Measurements from ENCODE around the gene GFOD1.

GFOD1 gene

DNA sequence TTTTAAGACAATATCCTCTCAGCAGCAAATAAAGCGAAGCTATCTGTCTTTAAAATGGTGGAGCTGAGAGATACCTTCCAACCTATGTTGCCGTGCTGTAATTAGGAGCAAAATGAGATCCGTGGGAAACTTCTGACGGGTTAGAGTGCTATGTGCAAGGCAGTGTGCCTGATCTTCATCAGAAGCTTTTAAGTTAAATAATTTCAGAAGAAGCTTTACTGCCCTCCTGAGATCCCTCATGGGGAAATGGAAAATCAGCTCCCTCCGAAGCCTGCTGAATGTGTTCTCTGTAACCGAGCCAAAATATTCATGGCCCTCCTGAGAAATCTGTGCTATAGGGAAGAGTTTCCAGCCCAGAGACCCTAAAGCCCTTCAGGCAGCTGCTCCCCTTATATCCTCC, 115.3 kb downstream of the GFOD1 start:
- DNase-seq, result no peak

DNA sequence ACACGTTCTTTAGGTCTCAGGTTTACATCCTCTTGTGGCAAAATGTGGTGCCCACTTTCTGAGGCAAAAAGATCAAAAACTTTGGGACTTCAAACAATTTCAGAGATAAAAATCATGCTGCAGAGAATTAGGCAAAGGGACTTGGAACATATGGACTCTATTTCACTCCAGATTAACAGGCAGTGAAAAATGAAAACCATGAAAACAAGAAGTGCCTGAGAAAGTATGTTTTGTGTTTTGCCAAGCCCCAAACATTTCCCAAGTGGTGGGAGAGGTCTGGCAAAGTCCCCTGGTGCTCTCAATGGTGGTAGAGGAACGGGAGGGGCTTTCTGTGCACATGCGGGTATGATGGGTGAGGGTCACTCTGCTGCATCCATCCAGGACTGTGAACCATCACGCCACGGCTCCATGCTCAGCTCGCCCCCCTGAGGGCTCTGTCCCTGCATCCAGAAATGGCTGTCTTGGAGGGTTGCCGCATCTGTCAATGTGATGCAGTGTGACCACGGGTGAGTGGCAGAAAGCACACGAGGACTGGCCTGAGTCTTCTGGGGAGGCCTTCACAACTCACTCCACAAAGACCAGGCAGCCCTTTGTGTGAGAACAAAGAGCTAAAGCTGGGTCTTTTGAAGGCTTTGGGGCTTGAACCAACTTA, 115.9 kb downstream of the GFOD1 start:
- no peak for DNase-seq

DNA sequence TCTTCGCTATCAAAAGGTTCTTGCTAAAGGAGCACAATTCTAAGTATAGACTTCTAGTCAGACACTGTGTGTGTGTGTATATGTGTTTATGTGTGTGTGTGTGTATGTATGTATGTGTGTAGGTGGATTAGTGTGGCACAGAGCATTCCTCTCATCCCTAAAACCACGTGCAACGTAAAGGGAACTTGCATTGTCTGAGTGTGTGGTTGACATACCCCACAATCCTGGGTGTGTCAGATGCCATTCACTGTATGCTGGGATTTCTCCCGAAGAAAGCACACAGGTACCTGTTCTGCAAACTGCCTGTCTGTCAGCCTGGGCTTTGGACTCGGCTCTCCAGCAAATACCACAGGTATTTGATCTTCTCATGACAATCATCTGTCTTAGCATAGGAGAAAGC, 116.8 kb downstream of the GFOD1 start:
- DNase-seq, result no peak

DNA sequence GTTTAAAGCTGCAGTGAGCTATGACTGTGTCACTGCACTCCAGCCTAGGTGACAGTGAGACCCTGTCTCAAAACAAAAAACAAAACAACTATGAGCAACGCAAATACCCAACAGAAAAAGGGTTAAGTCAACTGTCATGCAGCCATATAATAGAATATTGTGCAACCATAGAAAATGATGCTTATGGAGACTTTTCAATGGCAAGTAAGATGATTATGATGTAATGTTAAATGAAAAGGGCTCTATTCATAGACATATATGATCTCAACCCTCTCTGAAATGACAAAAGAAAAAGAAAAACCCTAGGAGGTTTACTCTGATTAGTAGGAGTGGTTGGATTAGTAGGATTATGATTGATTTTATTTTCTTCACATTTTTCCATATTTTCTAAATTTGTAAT, 117.8 kb downstream of the GFOD1 start:
- DNase-seq, result no peak

DNA sequence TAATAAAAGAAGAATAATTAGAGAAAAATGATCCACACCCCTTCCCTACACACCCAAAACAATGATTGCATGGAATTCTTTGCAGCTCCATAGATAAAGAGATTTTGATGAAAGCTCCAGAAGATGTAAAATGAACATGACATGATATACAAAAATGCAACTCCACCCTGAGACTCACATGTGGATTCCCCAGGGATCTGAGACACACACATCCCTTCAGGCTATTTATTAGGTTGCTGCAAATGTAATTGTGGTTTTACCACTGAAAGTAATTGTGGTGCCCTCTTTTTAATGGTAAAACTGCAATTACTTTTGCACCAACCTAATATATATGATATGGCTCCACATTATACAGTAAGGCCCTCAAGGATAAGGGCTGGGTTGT, 118.7 kb downstream of the GFOD1 start:
- DNase-seq, result no peak

DNA sequence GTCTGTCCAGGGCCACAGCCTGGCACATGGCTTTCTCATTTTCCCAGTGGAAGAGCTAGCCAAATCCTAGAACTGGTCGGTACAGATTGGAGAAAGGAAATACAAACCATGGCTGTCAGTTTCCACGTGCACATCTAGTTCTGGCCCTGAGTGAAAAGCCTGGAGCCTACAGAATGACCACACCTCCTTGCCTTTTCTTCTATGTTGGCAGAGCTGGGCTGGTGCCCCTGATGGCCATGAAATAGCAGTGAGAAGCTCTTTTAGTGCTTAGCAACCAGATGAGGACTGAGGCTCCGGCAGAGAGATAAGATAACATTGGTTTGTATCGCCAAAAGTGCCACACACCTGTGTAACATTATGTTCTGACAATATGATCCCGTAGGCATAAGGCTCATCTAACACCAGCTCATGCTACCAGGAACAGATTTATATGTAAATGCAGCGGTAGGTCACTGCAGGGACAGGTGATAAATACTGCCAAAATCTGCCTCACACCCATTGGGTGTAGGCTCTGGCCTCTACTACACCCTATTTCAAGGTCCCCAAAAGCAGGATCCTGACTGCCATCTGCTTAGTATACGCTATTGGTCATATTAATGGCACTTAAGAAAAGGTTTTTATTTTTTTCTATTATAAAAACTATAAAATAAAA, 119.2 kb downstream of the GFOD1 start:
- DNase-seq, result no peak

GRCh38 chr6:13367396-13367795, 120.0 kb downstream of the GFOD1 start:
- DNase-seq, result no peak

GRCh38 chr6:13365320-13365719, 122.1 kb downstream of the GFOD1 start:
- DNase-seq, result no peak

- no peak for DNase-seq
Measured at GRCh38 chr6:13364842-13365241, 122.6 kb downstream of the GFOD1 start.

DNA sequence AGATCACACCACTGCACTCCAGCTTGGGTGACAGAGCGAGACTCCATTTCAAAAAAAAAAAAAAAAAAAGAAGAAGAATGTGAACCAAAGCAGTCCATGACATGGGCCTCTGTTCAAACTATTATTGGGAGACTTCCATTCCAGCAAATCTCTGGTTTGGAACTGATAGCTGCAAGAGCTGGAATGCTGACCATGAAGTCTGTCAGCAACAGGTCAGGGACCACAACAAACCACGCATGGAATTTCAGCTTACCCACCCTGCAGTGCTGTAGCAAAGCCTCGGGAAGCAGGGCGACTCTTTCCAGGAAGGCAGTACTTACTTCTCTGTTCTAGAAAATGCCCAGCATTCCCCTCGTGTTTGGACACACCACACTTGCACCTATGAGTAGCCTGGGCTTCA, 125.0 kb downstream of the GFOD1 start:
- no peak for DNase-seq

GRCh38 chr6:13360671-13361540, 126.5 kb downstream of the GFOD1 start:
- no peak for DNase-seq

DNA sequence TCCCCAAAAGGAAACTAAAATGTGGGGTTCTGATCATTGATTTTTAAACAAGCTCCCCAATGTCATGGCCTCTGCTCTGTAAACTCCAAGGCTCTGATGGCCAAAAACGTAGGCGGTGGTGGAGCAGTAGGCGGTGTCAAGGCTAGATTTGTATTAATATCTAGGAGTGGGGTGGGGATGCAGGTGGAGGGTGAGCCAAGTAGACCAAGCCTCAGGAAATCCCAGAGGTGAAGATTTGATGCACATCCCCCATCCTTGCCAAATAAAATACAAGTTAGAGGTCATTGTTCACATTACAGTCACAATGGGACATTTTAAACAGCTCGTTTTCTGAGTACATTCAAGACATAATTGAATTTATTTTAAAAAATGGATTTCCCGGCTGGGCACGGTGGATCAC, 128.1 kb downstream of the GFOD1 start:
- no peak for DNase-seq

- no peak for DNase-seq
Measured at GRCh38 chr6:13358511-13358910, 128.9 kb downstream of the GFOD1 start.

DNA sequence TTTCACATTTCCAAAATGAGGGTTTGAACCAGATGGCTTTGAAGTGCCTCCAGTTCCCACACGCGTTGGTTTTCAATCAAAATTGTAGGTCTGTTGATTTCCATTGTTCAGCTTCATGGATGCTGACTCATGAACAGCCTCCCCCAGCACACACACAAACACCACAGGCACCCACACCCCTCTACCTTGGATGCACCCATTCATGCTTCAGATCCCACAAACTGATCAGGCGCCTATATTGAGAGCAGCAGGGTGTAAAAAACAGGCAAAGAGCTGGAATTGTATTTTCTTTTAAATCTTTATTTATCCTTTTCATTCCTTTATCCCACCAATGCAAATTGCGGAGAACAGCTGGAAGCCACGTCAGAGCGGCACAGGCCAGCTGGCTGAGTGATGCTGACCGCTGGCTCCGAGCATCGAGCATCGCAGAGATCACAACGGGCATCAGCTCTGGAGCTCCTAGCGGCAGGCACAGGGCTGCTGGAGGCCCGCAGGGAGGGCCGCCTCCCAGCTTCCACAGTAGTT, 129.8 kb downstream of the GFOD1 start:
- DNase-seq, result no peak

- no peak for DNase-seq
Measured at GRCh38 chr6:13355999-13356785, 131.2 kb downstream of the GFOD1 start.

DNA sequence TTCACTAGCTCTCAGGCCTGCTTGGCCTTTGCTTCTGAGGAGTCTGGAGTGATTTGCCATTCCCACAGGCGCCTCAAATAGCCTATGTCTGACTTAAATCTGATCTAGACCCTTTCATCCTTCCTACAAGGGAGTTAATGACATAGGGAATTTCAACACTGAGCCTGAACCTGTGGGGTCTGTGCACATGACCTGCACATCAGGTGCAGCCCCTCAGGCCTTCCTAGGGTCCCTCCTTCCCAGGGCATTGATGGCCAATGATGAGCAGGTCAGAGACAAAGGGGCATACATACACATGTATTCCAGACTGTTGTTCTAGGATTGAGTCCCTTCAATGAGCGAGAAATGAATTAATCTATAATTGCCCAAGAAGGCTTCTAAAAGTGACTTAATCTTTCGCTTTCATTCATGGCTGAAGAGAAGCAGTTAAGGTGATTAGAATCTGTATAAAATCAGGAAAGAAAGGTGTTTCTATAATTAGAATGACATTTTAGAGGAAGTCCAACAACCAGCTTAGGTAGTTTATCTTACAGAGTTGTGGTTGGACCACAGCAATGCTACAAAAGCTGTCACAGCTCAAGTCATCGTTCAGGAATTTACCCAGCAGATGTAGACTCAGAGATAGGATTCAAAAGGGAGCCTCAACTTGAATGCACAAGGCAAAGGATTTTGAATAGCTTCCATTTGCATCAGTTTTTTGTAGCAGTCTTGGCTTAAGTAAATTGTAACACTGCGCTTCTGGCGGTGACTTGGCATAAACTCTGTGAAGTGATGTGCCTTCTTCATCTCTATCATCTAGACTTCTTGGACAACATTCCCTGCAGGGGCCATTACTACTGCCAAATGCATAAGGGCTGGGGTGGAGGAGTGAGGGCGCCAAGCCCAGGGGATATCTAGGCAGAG, 132.1 kb downstream of the GFOD1 start:
- no peak for DNase-seq

- DNase-seq, result no peak
Measured at GRCh38 chr6:13354331-13355042, 132.9 kb downstream of the GFOD1 start.

DNA sequence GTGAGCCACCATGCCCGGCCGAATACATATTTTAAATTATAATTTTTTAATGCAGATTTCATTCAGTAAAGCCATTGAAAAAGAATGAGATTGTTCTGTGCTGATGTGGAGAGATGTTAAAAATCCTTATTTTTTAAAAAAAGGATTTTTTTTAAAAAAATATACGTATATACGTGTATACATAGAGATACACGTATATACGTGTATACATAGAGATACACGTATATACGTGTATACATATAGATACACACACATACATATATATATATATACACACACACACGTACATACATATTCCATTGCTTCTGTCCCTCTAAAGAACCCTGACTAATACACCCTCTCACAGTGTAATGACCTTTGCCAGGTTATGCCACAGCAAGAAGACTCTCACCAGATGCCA, 135.2 kb downstream of the GFOD1 start:
- DNase-seq, result no peak

DNA sequence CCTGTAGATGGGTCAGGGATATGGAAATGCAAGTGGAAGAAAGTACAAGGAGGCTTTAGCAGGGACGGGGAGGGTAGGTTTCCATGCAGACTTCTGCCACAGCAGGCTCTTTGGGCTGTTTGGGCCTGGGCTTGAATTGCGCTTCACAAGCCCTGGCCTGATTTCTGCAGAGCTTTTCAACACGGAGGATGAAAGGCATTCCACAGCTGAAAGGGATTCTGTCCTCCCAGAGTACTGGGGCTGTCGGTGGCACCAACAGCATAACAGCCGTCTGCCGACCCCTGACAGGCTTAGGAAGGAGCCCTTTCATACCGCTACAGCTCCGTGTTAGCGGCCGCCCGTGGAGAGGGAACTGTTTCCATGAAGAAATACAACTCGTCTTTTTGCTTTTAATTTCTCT, 136.1 kb downstream of the GFOD1 start:
- no peak for DNase-seq

DNA sequence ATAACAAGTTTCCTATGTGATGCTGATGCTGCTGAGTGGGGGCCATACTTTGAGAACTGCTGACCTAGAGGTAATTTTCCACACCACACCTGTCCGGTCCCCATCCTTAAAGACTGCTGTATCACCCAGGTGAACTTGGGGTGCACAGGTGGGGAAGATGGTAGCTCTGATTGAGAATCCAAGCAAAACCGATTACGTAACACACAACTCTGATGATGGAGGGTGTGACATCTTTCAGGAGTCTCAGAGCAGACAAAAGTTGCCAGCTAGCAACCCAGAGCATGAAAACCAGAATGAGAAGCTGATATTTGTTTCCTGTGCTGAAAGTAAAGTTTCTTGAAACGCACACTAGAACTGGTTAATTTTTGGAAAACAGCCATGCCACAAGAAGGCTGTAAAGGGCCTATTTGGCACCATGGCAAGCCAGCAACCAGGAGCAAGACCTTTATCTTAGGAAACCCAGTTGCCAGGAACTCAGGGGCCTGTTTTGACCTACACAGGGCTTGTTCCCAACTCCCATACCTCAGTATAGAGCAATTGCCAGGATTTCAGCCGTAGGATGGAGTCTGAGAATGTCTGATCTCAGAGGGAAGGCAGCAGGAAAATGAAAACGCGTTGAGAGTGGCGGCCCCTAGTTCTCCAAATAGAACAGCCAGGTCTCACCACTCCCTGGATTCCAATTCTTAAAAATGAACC, 137.4 kb downstream of the GFOD1 start:
- DNase-seq, result no peak

Data from NCI-H1048 (cell line).